Transverse colon (tissue), 4 donors: ENCODE data around the gene GIGYF1. TPM values are rescaled to one million over a fixed set of nuclear protein-coding genes. Genes with fewer than 3 reads are reported as not detected.

ENCODE experiments used
- DNase-seq: peaks from one replicate; pipeline ENCODE4 v3.0.0-alpha.2; 2019
- H3K27ac ChIP-seq, 4 donors: fragments of 200-600 bp; sonication (generic); 2 replicates each; pipeline ENCODE4 v1.5.1; 2016 to 2018; ENCODE audit warnings: inconsistent platforms in 4 of 4
- H3K27me3 ChIP-seq: fragments of 200-600 bp; sonication (generic); 2 replicates; pipeline ENCODE4 v1.5.1; 2017; ENCODE audit warnings: inconsistent platforms
- H3K36me3 ChIP-seq, 4 donors: fragments of 200-600 bp; sonication (generic); 2 replicates each; pipeline ENCODE4 v1.5.1; 2017 to 2019; ENCODE audit warnings: inconsistent platforms in 4 of 4
- H3K4me1 ChIP-seq, 4 donors: fragments of 200-600 bp; sonication (generic); 2 replicates each; pipeline ENCODE4 v1.5.1; 2017 to 2020; ENCODE audit warnings: inconsistent platforms in 4 of 4
- H3K4me3 ChIP-seq, 4 donors: fragments of 200-600 bp; sonication (generic); 1 replicate in 1 of 4; 2 replicates in 3 of 4; pipeline versions ENCODE4 v1.5.1 to v1.6.1; 2017 to 2019; ENCODE audit warnings: inconsistent platforms in 4 of 4
- H3K9me3 ChIP-seq, 2 donors: fragments of 200-600 bp; sonication (generic); 2 replicates each; pipeline ENCODE4 v1.5.1; 2017 to 2019; ENCODE audit warnings: inconsistent platforms in 2 of 2
- EP300 ChIP-seq: sonication (generic); formaldehyde crosslinking; IDR thresholded peaks from one replicate; pipeline ENCODE4 v1.6.1; 2017; ENCODE audit warnings: antibody characterized with exemption, low read depth
- POLR2A ChIP-seq: fragments of 450-650 bp; IDR thresholded peaks from one replicate; pipeline ENCODE4 v1.6.1; 2016; ENCODE audit warnings: antibody characterized with exemption, mild to moderate bottlenecking, moderate library complexity
- POLR2AphosphoS5 ChIP-seq, 3 donors: sonication (generic); formaldehyde crosslinking; IDR thresholded peaks; one replicate each; pipeline ENCODE4 v1.6.1; 2016; ENCODE audit warnings: antibody characterized with exemption in 3 of 3
- WGBS, 2 donors: methylation state at CpG; one replicate each; pipeline ENCODE4 v1.1.5; 2018; ENCODE audit warnings: low coverage in 1 of 2; 5-methylcytosine and 5-hydroxymethylcytosine counted together
- in situ Hi-C, 4 donors: fragments of 200-750 bp; cut with MboI; loops; one replicate each; pipeline versions ENCODE4 v1.15.0 to v1.15.1; 2017; ENCODE audit warnings: low sequenced_read_pairs in 3 of 4, low pct_ligation_motif_present in 1 of 4, low pct_unique_long_range_greater_than_20kb in 1 of 4
- intact Hi-C: fragments of 100-400 bp; cut with DNase I; formaldehyde crosslinking; loops from one replicate; pipeline ENCODE4 v1.15.1; 2023; ENCODE audit warnings: low total_unique reads
- total RNA-seq, 4 donors: library from RNA; depleted of rRNA; stranded (reverse); fragments of >200 nt; gene quantifications; one replicate each; pipeline ENCODE4 v1.1.0, GENCODE V29; 2016
- TF ChIP-seq, protein P1 (sequence below), 5 experiments: fragments of 200-600 bp in 3 of 5; fragments of 450-650 bp in 2 of 5; sonication (generic) in 3 of 5; IDR thresholded peaks; 1 replicate in 2 of 5; 2 replicates in 3 of 5; pipeline ENCODE4 v1.5.1; 2016 to 2017; ENCODE audit warnings: antibody characterized with exemption in 5 of 5, inconsistent platforms in 3 of 5, mild to moderate bottlenecking in 2 of 5, moderate library complexity in 1 of 5

The GIGYF1 gene
- total RNA-seq, 4 donors from 2014 or later = 25.4 to 104 (median 51.8) TPM

DNA sequence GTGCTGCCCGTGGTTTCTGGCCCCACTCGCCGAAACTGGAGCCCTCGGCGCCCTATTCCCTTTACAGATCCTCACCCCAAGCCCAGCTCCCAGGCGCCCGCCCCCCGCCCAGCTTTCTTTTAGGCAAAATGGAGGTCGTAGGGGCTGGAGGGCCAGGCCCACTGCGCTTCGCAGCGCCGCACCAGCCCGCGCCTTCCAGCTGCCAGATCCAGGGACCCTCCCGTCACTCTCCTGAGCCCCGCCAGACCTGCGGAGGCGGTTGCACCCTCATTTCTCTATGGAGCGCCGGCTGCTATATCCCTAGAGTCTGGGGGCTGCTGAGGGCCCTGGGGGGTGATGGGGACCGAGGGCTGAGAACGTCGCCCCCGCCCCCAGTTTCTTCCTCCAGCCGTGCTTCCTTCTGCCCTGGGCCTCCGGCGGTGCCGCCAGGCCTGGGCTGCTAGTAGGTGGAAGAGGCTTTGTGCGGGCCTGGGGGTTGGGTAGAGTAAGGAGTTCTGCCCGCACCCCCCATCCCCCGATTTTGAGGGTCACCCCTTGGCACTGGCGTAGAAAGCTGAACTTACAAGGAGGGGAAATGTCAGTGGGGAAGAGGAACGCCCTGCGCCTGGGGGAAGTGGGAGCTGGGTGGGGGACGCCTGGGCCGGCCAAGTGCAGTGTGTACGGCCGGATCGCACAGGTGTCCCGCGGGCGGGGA, 19.5 kb downstream of the GIGYF1 start:
- 0% methylated on average over 1 to 42 of the region's 43 CpGs for WGBS, 2 donors
- Histone ChIP-seq H3K36me3 (peaks cover 0 to 23% (median 15%) of the 10 kb centered on the region in 4 donors), H3K9me3 (no peaks in the 10 kb centered on the region), H3K4me1 (peaks cover 0 to 19% (median 9%) of the 10 kb centered on the region in 4 donors), H3K27ac (peak overlapping the region; percentile 94 to 100 (median 98)), H3K4me3 (peak overlapping the region; percentile 77 to 100 (median 96)), H3K27me3 (no peaks in the 10 kb centered on the region)
- DNase-seq = peak; percentile 49
- TF ChIP-seq POLR2AphosphoS5 (IDR thresholded peaks at IDR 0.05) (no peak), POLR2A (no peak), EP300 (no peak)
- TF ChIP-seq, protein P1, sequence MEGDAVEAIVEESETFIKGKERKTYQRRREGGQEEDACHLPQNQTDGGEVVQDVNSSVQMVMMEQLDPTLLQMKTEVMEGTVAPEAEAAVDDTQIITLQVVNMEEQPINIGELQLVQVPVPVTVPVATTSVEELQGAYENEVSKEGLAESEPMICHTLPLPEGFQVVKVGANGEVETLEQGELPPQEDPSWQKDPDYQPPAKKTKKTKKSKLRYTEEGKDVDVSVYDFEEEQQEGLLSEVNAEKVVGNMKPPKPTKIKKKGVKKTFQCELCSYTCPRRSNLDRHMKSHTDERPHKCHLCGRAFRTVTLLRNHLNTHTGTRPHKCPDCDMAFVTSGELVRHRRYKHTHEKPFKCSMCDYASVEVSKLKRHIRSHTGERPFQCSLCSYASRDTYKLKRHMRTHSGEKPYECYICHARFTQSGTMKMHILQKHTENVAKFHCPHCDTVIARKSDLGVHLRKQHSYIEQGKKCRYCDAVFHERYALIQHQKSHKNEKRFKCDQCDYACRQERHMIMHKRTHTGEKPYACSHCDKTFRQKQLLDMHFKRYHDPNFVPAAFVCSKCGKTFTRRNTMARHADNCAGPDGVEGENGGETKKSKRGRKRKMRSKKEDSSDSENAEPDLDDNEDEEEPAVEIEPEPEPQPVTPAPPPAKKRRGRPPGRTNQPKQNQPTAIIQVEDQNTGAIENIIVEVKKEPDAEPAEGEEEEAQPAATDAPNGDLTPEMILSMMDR (IDR thresholded peaks at IDR 0.05) = no peak
- intact Hi-C loops (loop anchor here (5.0 kb wide), 1 partner anchor 92 kb away; no protein-coding TSS in a partner anchor), in situ Hi-C loops (loop anchor here in 3 of 4 donors (10.0 to 25.0 kb wide), 3 partner anchors 87 to 212 kb away; partner anchors contain the start of genes FBXO24 (in 2 of the 3), LRCH4 (in 2 of the 3) and SPACDR (in 2 of the 3))

DNA sequence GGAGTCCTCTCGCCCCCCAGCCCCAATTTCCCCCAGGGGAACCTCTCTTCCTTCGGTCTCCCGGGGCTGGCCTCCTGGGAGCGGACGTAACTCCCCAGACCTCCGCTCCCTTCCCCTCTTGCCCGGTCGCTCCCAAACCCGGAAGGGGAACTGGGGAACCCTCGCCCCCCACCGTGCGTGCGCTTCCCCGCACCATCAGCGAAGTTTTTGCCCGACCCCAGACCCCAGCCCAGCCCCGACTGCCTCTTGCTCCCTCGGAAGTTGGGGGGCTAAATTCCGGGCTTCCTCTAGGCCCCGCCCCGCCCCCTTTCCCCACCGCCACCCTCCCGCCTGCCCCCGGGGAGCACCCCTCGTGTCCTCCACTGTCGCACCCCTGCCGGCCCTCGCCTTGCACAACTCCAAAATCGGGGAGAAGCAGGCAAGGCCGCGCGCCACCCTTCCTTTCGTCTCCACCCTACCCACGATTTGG, 20.1 kb downstream of the GIGYF1 start:
- in situ Hi-C loops = loop anchor here in 1 of 4 donors (10.0 kb wide), 1 partner anchor 89 kb away; the partner anchor contains the start of genes FBXO24 and LRCH4
- peak overlapping the region; percentile 94 to 100 (median 98) for H3K27ac ChIP-seq
- no peaks in the 10 kb centered on the region for H3K27me3 ChIP-seq
- intact Hi-C loops = loop anchor here (5.0 kb wide), 1 partner anchor 92 kb away; no protein-coding TSS in a partner anchor
- peaks cover 0 to 19% (median 6%) of the 10 kb centered on the region in 4 donors for H3K4me1 ChIP-seq
- peak; percentile 58 for DNase-seq
- H3K4me3 ChIP-seq = peak overlapping the region; percentile 77 to 100 (median 96)
- no peaks in the 10 kb centered on the region for H3K9me3 ChIP-seq
- TF ChIP-seq POLR2A = peak; percentile 48
- TF ChIP-seq EP300 = no peak
- TF ChIP-seq, protein P1 (IDR thresholded peaks at IDR 0.05) = no peak
- TF ChIP-seq POLR2AphosphoS5 (IDR thresholded peaks at IDR 0.05) = no peak
- WGBS, 2 donors = 1% methylated on average over 25 of the region's 34 CpGs; no CpG with 5 or more reads in 1 of the 2 donors
- H3K36me3 ChIP-seq = peaks cover 0 to 21% (median 15%) of the 10 kb centered on the region in 4 donors

DNA sequence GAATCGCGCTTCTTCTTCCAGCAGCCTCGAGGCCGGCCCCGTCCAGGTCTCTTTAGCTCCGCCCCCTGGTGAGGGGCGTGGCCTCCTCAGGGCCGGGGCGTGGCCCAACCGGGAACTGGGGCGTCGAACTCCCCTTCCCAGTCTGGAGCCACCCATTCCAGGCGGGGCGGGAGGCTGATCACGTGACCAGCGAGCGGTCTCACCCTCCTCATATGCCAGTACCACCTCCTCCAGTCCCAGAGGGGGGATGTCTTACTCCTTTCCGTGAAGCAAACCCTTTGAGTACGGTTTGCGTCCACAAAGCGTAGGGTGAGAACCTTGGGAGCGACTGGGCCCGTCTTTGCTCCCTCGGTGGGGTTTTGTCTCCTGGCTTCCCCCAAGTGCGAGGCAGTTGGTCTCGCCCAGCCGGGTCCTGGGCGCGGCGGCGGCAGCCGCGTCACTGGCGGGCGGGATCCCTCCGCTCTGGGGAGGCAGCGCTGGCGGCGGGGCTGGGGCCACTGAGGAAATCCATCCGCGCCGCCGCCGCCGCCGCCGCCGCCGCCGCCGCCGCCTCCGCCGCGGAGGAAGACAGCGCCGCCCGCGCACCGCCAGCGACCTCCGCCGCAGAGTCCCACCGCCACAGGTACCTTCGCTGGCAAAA, 20.6 kb downstream of the GIGYF1 start, which contains the start of gene GNB2:
Gene GNB2, plus strand, starts transcription at position 439 of the 640 bp plus-strand sequence. CDS start 2,526 bp downstream, outside the sequence.
- in situ Hi-C loops (loop anchor here in 1 of 4 donors (10.0 kb wide), 1 partner anchor 89 kb away; the partner anchor contains the start of genes FBXO24 and LRCH4), intact Hi-C loops (loop anchor here (5.0 kb wide), 1 partner anchor 91 kb away; no protein-coding TSS in a partner anchor)
- Histone ChIP-seq H3K4me3 (peak within 1 kb of the TSS; percentile 77 to 100 (median 96)), H3K27me3 (no peaks in the 10 kb centered on the region), H3K36me3 (peaks cover 0 to 16% (median 12%) of the 10 kb centered on the region in 4 donors), H3K4me1 (peaks cover 0 to 19% (median 6%) of the 10 kb centered on the region in 4 donors), H3K9me3 (no peaks in the 10 kb centered on the region), H3K27ac (peak within 1 kb of the TSS; percentile 94 to 100 (median 98))
- peak; percentile 100 for DNase-seq
- 0% methylated on average over 23 of the region's 65 CpGs; no CpG with 5 or more reads in 1 of the 2 donors for WGBS, 2 donors
- peak; percentile 28 for TF ChIP-seq EP300
- TF ChIP-seq POLR2A = peak; percentile 25
- TF ChIP-seq, protein P1 (IDR thresholded peaks at IDR 0.05) = no peak
- peak in 2 of 3 donors; percentile 71 to 78 for TF ChIP-seq POLR2AphosphoS5 (IDR thresholded peaks at IDR 0.05)
